K562 (cell line): ENCODE results near the gene DCTD. TPM values are rescaled to one million over a fixed set of nuclear protein-coding genes. Genes with fewer than 3 reads are reported as not detected.

ENCODE experiments used
- ATAC-seq: fragments of 200-7000 bp; cut with Tn5 transposase; 3 replicates; pipeline ENCODE4 v1.9.1; 2020; ENCODE audit warnings: moderate library complexity
- BruUV-seq: library from RNA; stranded (reverse); fragments of 400-500 nt; replicated peaks from 2 replicates; lab custom pipeline; 2021; lab: Mats Ljungman, UMichigan
- CTCF ChIA-PET: fragments of 300-600 bp; formaldehyde crosslinking; extraction: SDS; loops from one replicate; lab custom pipeline; 2021; ENCODE audit warnings: low intra/inter-chr PET ratio; lab: Yijun Ruan, JAX
- POLR2A ChIA-PET: fragments of 300-600, 350-650 bp; sonication (Branson Sonifier 250); formaldehyde crosslinking; extraction: SDS; loops from one replicate; lab custom pipeline; 2021; ENCODE audit warnings: antibody characterized with exemption, inconsistent platforms; lab: Yijun Ruan, JAX
- DNase-seq, 4 experiments: peaks; one replicate each; pipeline versions ENCODE4 v3.0.0 to v3.0.0-alpha.2; 2011 to 2018; ENCODE audit warnings: low spot score in 3 of 4, mixed read lengths in 3 of 4; ENCODE audit errors: extremely low read depth in 1 of 4
- FAIRE-seq: peaks from 2 replicates; lab custom pipeline; 2011; peaks lifted over from hg19 to GRCh38; lab: Jason Lieb, UNC
- H2AFZ ChIP-seq: 2 replicates; pipeline ENCODE4 v1.6.0; 2011; ENCODE audit warnings: low read depth, low read length, control low read depth, inconsistent platforms
- H3K27ac ChIP-seq: fragments of 200-600 bp; 3 replicates; pipeline ENCODE4 v1.8.0; 2011; ENCODE audit warnings: low read depth, mild to moderate bottlenecking, control low read depth, inconsistent platforms, low read length, moderate library complexity, mixed read lengths; ENCODE audit errors: extremely low read depth
- H3K27me3 ChIP-seq, 2 experiments: fragments of 300-600 bp in 1 of 2; 2 replicates in 1 of 2; 3 replicates in 1 of 2; pipeline versions ENCODE4 v1.6.0 to v1.8.0; 2011; ENCODE audit warnings: inconsistent platforms in 2 of 2, low read length in 2 of 2, mild to moderate bottlenecking in 1 of 2, mixed read lengths in 1 of 2, moderate library complexity in 1 of 2; ENCODE audit not compliant: control insufficient read depth in 2 of 2, insufficient read depth in 2 of 2
- H3K36me3 ChIP-seq: fragments of 300-600 bp; 3 replicates; pipeline ENCODE4 v1.8.0; 2011; ENCODE audit warnings: mild to moderate bottlenecking, low read length, inconsistent platforms; ENCODE audit not compliant: control insufficient read depth, insufficient read depth
- H3K4me1 ChIP-seq, 2 experiments: fragments of 200-600 bp in 1 of 2; replicated peaks in 1 of 2; 2 replicates in 1 of 2; 3 replicates in 1 of 2; pipeline versions ENCODE4 v1.5.1 to v1.8.0; 2011; ENCODE audit warnings: inconsistent platforms in 2 of 2, low read length in 2 of 2, mild to moderate bottlenecking in 1 of 2, mixed read lengths in 1 of 2, moderate library complexity in 1 of 2; ENCODE audit not compliant: control insufficient read depth in 2 of 2, insufficient read depth in 2 of 2
- H3K4me2 ChIP-seq: 2 replicates; pipeline ENCODE4 v1.6.1; 2011; ENCODE audit warnings: low read length, control low read depth, inconsistent platforms, mixed read lengths; ENCODE audit not compliant: insufficient read depth
- H3K4me3 ChIP-seq: fragments of 200-600 bp; sonication (generic), shearing (Covaris generic); 2 replicates; pipeline ENCODE4 v1.5.1; 2016; ENCODE audit warnings: control low read depth, inconsistent platforms
- H3K79me2 ChIP-seq: fragments of 200-600 bp; 3 replicates; pipeline ENCODE4 v1.8.0; 2011; ENCODE audit warnings: low read length, inconsistent platforms; ENCODE audit not compliant: control insufficient read depth, insufficient read depth
- H3K9ac ChIP-seq, 2 experiments: 2 replicates each; pipeline versions ENCODE4 v1.6.0 to v1.6.1; 2011; ENCODE audit warnings: low read depth in 2 of 2, low read length in 2 of 2, control low read depth in 1 of 2, inconsistent platforms in 1 of 2, mild to moderate bottlenecking in 1 of 2, mixed read lengths in 1 of 2; ENCODE audit not compliant: insufficient read depth in 1 of 2
- H3K9me1 ChIP-seq: one replicate; pipeline ENCODE4 v1.6.0; 2011; ENCODE audit warnings: inconsistent platforms, mild to moderate bottlenecking, low read length, moderate library complexity; ENCODE audit not compliant: control insufficient read depth, insufficient read depth
- H3K9me3 ChIP-seq: replicated peaks from 2 replicates; pipeline ENCODE4 v1.5.1; 2011; ENCODE audit warnings: low read depth, low read length, inconsistent platforms; ENCODE audit not compliant: control insufficient read depth, insufficient read depth
- H4K20me1 ChIP-seq: replicated peaks from 2 replicates; pipeline ENCODE4 v1.6.1; 2011; ENCODE audit warnings: low read length, inconsistent platforms, mixed read lengths; ENCODE audit not compliant: control insufficient read depth, insufficient read depth
- DNMT1 ChIP-seq: fragments of 450-650 bp; IDR thresholded peaks from 2 replicates; pipeline ENCODE4 v1.6.1; 2016; ENCODE audit warnings: antibody characterized with exemption, mild to moderate bottlenecking
- ETV5 ChIP-seq: sonication (generic); formaldehyde crosslinking; IDR thresholded peaks from 2 replicates; pipeline ENCODE4 v1.4.0; 2020; ENCODE audit warnings: low read depth, mild to moderate bottlenecking, missing genetic modification reagents
- FOXM1 ChIP-seq, 2 experiments: fragments of 450-650 bp in 1 of 2; sonication (generic) in 1 of 2; formaldehyde crosslinking in 1 of 2; IDR thresholded peaks; 2 replicates each; pipeline versions ENCODE4 v1.6.1 to v1.9.0; 2017 to 2022; ENCODE audit warnings: low read depth in 2 of 2, mild to moderate bottlenecking in 2 of 2, missing genetic modification reagents in 1 of 2, moderate library complexity in 1 of 2
- GATA2 ChIP-seq: sonication (generic); formaldehyde crosslinking; IDR thresholded peaks from 2 replicates; pipeline ENCODE4 v1.4.0; 2020; ENCODE audit warnings: mild to moderate bottlenecking, missing genetic modification reagents
- HNRNPL ChIP-seq: fragments of 200-400 bp; formaldehyde crosslinking; IDR thresholded peaks from 2 replicates; pipeline ENCODE4 v1.6.1; 2017; ENCODE audit warnings: low read depth, mild to moderate bottlenecking, low read length
- KAT7 ChIP-seq: sonication (generic); formaldehyde crosslinking; IDR thresholded peaks from 2 replicates; pipeline ENCODE4 v1.8.0; 2022; ENCODE audit warnings: missing genetic modification reagents, mild to moderate bottlenecking, borderline replicate concordance
- NBN ChIP-seq: fragments of 450-650 bp; IDR thresholded peaks from 2 replicates; pipeline ENCODE4 v1.6.1; 2016; ENCODE audit warnings: low read depth, mild to moderate bottlenecking
- NR2C2 ChIP-seq, 2 experiments: fragments of 200-800 bp in 1 of 2; sonication (Bioruptor generic) in 1 of 2; sonication (generic) in 1 of 2; formaldehyde crosslinking in 1 of 2; IDR thresholded peaks; 2 replicates each; pipeline versions ENCODE4 v1.6.1 to v1.8.0; 2016 to 2022; ENCODE audit warnings: mild to moderate bottlenecking in 1 of 2, missing compliant biosample characterization in 1 of 2, missing genetic modification characterization in 1 of 2, missing genetic modification reagents in 1 of 2
- POLR2G ChIP-seq: fragments of 200-400 bp; formaldehyde crosslinking; IDR thresholded peaks from 2 replicates; pipeline ENCODE4 v1.6.1; 2017; ENCODE audit warnings: low read depth, mild to moderate bottlenecking, antibody characterized with exemption, low read length, moderate library complexity
- PRPF4 ChIP-seq: fragments of 200-400 bp; formaldehyde crosslinking; IDR thresholded peaks from one replicate; pipeline ENCODE4 v1.6.1; 2017; ENCODE audit warnings: low read length, low read depth, mild to moderate bottlenecking; ENCODE audit not compliant: insufficient read depth, poor library complexity, severe bottlenecking
- RBBP5 ChIP-seq: fragments of 200-600 bp; sonication (generic); IDR thresholded peaks from 2 replicates; pipeline ENCODE4 v1.6.1; 2012; ENCODE audit warnings: borderline replicate concordance, mild to moderate bottlenecking, low read length, control low read depth, inconsistent platforms; ENCODE audit not compliant: insufficient read depth, poor library complexity, severe bottlenecking
- SPI1 ChIP-seq: IDR thresholded peaks from 2 replicates; pipeline ENCODE4 v1.6.1; 2011; ENCODE audit warnings: low read depth, low read length, control low read depth, borderline replicate concordance
- SUPT5H ChIP-seq: fragments of 450-650 bp; IDR thresholded peaks from 2 replicates; pipeline ENCODE4 v1.6.1; 2016
- TAF1 ChIP-seq: IDR thresholded peaks from 2 replicates; pipeline ENCODE4 v1.6.1; 2011; ENCODE audit warnings: mild to moderate bottlenecking, low read length, moderate library complexity; ENCODE audit not compliant: insufficient read depth, control insufficient read depth, severe bottlenecking; ENCODE audit errors: extremely low read depth
- ZFP30 ChIP-seq: fragments of 250-450 bp; sonication (Bioruptor Pico); IDR thresholded peaks from 2 replicates; pipeline ENCODE4 v1.8.0; 2022; ENCODE audit warnings: moderate library complexity, mild to moderate bottlenecking, inconsistent platforms, borderline replicate concordance
- ZKSCAN1 ChIP-seq: fragments of 150-350 bp; IDR thresholded peaks from 2 replicates; pipeline ENCODE4 v1.6.1; 2016; ENCODE audit warnings: low read depth, low read length
- ZNF3 ChIP-seq: fragments of 250-450 bp; sonication (Bioruptor Pico); IDR thresholded peaks from 2 replicates; pipeline ENCODE4 v1.5.0; 2021; ENCODE audit warnings: mild to moderate bottlenecking, moderate library complexity
- ZNF695 ChIP-seq: fragments of 450-650 bp; formaldehyde crosslinking; IDR thresholded peaks from 2 replicates; pipeline ENCODE4 v1.4.0; 2020; ENCODE audit warnings: mild to moderate bottlenecking, moderate library complexity
- WGBS: fragments of 100-300 bp; shearing (Covaris generic); methylation state at CpG from one replicate; pipeline ENCODE4 v1.1.6; 2016; ENCODE audit warnings: low coverage, mixed read lengths; ENCODE audit not compliant: insufficient coverage; ENCODE audit errors: missing lambda C conversion rate; 5-methylcytosine and 5-hydroxymethylcytosine counted together
- in situ Hi-C: fragments of 300-500 bp; cut with MboI; formaldehyde crosslinking; loops from 4 replicates; pipeline ENCODE4 v1.15.0; 2018; ENCODE audit warnings: inconsistent platforms, mixed read lengths
- intact Hi-C: fragments of 100-400 bp; cut with micrococcal nuclease; formaldehyde crosslinking; loops from 2 replicates; pipeline ENCODE4 v1.14.2; 2022
- polyA plus RNA-seq, 8 experiments: library from polyadenylated mRNA; depleted of rRNA in 4 of 8; stranded (reverse) in 5 of 8; unstranded in 3 of 8; fragments of >200 nt; fragmentation: Nextera tagmentation in 2 of 8; fragmentation: Illumina TruSeq in 1 of 8; extraction: Ambion mirVana in 2 of 8; extraction: Trizol in 1 of 8; gene quantifications; 2 replicates each; pipeline versions ENCODE4 v1.2.1 to v1.2.3, GENCODE V29; 2011 to 2014; ENCODE audit warnings: inconsistent platforms in 1 of 8, missing spikeins in 1 of 8
- total RNA-seq, 7 experiments: library from RNA; depleted of rRNA in 6 of 7; stranded (reverse); fragments of >200 nt in 6 of 7; fragmentation: Illumina TruSeq in 2 of 7; extraction: Trizol in 2 of 7; gene quantifications; 2 replicates each; pipeline versions ENCODE4 v1.2.1 to v1.2.3, GENCODE V29; 2011 to 2021; ENCODE audit warnings: low replicate concordance in 1 of 7
- TF ChIP-seq, protein P1 (sequence below): fragments of 250-450 bp; sonication (Bioruptor Pico); IDR thresholded peaks from 2 replicates; pipeline ENCODE4 v1.9.0; 2021; ENCODE audit warnings: mild to moderate bottlenecking, inconsistent platforms

The DCTD gene
- total and polyA plus RNA-seq, 9 of the 15 experiments (the other 6 are each of a cell fraction or from before 2014, with no cell fraction given): 38.7 to 114 (median 76.5) TPM

DNA sequence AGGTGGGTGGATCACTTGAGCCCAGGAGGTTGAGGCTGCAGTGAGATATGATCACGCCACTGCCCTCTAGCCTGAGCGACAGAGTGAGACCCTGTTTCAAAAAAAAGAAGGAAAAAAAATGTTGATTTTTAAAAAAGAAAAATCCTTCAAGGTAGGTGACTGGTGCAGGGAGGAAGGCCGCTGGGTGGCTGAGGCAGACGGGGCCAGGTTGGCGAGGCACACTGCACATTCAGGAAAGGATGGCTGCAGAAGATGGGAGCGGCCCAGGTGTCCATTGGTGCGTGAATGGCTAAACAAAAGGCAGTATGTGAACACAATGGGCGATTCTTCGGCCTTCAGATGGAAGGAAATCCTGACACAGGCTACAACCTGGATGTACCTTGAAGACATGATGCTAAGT lies 30.4 kb downstream of the DCTD start:
- WGBS: 99% methylated on average over 8 of the region's 9 CpGs
- ATAC-seq: no peak
- TF ChIP-seq PRPF4: no peak
- TF ChIP-seq ZNF695 (CRISPR knock-in tag): no peak
- no peak for TF ChIP-seq POLR2G
- no peak for TF ChIP-seq SPI1
- no peak for TF ChIP-seq ZNF3 (CRISPR knock-in tag)
- no peak for TF ChIP-seq NBN
- no peak for TF ChIP-seq TAF1
- TF ChIP-seq HNRNPL: no peak
- no peak for TF ChIP-seq FOXM1 (IDR thresholded peaks at IDR 0.05; ENCODE audit: low read depth)
- no peak for TF ChIP-seq FOXM1 (CRISPR knock-in tag; IDR thresholded peaks at IDR 0.05; ENCODE audit: low read depth)
- TF ChIP-seq KAT7: no peak
- no peak for TF ChIP-seq ZFP30
- TF ChIP-seq GATA2: no peak
- no peak for TF ChIP-seq DNMT1
- TF ChIP-seq ETV5 (CRISPR knock-in tag): no peak
- TF ChIP-seq RBBP5: no peak
- TF ChIP-seq ZKSCAN1: no peak
- no peak for TF ChIP-seq NR2C2 (CRISPR knock-in tag; IDR thresholded peaks at IDR 0.05)
- TF ChIP-seq NR2C2 (tag; IDR thresholded peaks at IDR 0.05): no peak
- no peak for TF ChIP-seq SUPT5H
- TF ChIP-seq, protein P1, sequence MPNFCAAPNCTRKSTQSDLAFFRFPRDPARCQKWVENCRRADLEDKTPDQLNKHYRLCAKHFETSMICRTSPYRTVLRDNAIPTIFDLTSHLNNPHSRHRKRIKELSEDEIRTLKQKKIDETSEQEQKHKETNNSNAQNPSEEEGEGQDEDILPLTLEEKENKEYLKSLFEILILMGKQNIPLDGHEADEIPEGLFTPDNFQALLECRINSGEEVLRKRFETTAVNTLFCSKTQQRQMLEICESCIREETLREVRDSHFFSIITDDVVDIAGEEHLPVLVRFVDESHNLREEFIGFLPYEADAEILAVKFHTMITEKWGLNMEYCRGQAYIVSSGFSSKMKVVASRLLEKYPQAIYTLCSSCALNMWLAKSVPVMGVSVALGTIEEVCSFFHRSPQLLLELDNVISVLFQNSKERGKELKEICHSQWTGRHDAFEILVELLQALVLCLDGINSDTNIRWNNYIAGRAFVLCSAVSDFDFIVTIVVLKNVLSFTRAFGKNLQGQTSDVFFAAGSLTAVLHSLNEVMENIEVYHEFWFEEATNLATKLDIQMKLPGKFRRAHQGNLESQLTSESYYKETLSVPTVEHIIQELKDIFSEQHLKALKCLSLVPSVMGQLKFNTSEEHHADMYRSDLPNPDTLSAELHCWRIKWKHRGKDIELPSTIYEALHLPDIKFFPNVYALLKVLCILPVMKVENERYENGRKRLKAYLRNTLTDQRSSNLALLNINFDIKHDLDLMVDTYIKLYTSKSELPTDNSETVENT (CRISPR knock-in tag): no peak
- TF ChIP-seq, all 486 proteins: peak for 0
- no peaks in the 10 kb centered on the region for H3K27me3 ChIP-seq
- H3K36me3 ChIP-seq: peaks cover 65% of the 10 kb centered on the region
- intact Hi-C loops: no loop called here
- H2AFZ ChIP-seq: no peak overlapping the region
- H3K9me3 ChIP-seq: peaks cover 9% of the 10 kb centered on the region
- in situ Hi-C loops: no loop called here
- ChIA-PET CTCF (no interaction called here), POLR2A (no interaction called here)
- H3K79me2 ChIP-seq: no peaks in the 10 kb centered on the region
- DNase-seq: no peak
- no peak overlapping the region for H3K4me2 ChIP-seq
- H3K9me1 ChIP-seq: no peaks in the 10 kb centered on the region
- H3K4me3 ChIP-seq: no peak overlapping the region
- H4K20me1 ChIP-seq: no peaks in the 10 kb centered on the region
- no TSS peak for BruUV-seq
- FAIRE-seq: no peak
- H3K4me1 ChIP-seq: 0 out of 5 replicates have a peak, but pooled peaks cover 0 to 3% of the 10 kb centered on the region in 2 experiments
- no peak overlapping the region for H3K9ac ChIP-seq
- H3K27ac ChIP-seq: no peak overlapping the region
